ENCODE results near the gene MDK. TPM values are rescaled to one million over a fixed set of nuclear protein-coding genes. Genes with fewer than 3 reads are reported as not detected.

The MDK gene
- total RNA-seq, 1 donor from 2014 or later = 26.1 TPM

DNA sequence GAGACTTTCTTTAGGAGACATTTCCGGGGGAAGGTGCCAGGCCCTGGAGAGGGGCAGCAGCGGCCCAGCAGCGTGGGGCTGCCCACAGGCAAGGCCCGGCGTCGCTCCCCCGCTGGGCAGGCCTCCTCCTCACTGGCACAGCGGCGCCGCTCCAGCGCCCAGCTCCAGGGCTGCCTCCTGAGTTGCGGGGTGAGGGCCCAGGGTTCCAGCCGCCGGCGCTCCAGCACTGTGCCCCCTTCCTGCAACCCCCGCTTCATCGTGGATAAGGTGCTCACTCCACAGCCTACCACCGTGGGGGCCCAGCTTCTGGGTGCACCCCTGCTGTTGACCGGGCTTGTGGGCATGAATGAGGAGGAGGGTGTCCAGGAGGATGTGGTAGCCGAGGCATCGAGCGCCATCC is 15.2 kb upstream of the MDK start:
- H3K4me3 ChIP-seq = no peak overlapping the region
- H3K9me3 ChIP-seq = no peaks in the 10 kb centered on the region
- peaks cover 38% of the 10 kb centered on the region for H3K36me3 ChIP-seq
- DNase-seq = peak; percentile 43
- peaks cover 43% of the 10 kb centered on the region for H3K4me1 ChIP-seq
- no peak overlapping the region for H3K27ac ChIP-seq
- no peaks in the 10 kb centered on the region for H3K27me3 ChIP-seq (ENCODE audit: low read depth)
- ATAC-seq = no peak
- intact Hi-C loops (cut with DNase I) = no loop called here
- TF ChIP-seq, protein P1, sequence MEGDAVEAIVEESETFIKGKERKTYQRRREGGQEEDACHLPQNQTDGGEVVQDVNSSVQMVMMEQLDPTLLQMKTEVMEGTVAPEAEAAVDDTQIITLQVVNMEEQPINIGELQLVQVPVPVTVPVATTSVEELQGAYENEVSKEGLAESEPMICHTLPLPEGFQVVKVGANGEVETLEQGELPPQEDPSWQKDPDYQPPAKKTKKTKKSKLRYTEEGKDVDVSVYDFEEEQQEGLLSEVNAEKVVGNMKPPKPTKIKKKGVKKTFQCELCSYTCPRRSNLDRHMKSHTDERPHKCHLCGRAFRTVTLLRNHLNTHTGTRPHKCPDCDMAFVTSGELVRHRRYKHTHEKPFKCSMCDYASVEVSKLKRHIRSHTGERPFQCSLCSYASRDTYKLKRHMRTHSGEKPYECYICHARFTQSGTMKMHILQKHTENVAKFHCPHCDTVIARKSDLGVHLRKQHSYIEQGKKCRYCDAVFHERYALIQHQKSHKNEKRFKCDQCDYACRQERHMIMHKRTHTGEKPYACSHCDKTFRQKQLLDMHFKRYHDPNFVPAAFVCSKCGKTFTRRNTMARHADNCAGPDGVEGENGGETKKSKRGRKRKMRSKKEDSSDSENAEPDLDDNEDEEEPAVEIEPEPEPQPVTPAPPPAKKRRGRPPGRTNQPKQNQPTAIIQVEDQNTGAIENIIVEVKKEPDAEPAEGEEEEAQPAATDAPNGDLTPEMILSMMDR (IDR thresholded peaks at IDR 0.05) = no peak

DNA sequence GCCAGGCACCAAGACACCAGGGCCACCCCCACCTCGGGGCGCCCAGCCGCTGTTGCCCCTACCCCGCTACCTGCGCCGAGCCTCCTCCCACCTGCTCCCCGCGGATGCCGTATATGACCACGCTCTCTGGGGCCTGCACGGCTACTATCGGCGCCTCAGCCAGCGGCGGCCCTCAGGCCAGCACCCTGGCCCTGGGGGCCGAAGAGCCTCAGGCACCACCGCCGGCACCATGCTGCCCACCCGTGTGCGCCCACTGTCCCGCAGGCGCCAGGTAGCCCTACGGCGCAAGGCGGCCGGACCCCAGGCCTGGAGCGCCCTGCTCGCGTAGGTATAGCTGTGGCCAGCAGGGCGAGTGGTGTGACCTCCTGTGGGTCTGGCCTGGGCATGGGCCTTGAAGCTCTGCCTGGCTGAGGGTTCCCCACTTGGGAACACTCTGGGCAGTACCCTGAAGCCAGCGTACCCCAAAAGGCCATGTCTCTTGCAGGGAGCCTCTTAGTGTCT is 14.8 kb upstream of the MDK start:
- intact Hi-C loops (cut with DNase I) = no loop called here
- Histone ChIP-seq H3K27ac (peak overlapping the region; percentile 13), H3K4me1 (peaks cover 38% of the 10 kb centered on the region), H3K36me3 (peaks cover 43% of the 10 kb centered on the region), H3K27me3 (ENCODE audit: low read depth) (no peaks in the 10 kb centered on the region), H3K9me3 (no peaks in the 10 kb centered on the region), H3K4me3 (no peak overlapping the region)
- ATAC-seq = no peak
- no peak for DNase-seq
- TF ChIP-seq, protein P1 (IDR thresholded peaks at IDR 0.05) = no peak

DNA sequence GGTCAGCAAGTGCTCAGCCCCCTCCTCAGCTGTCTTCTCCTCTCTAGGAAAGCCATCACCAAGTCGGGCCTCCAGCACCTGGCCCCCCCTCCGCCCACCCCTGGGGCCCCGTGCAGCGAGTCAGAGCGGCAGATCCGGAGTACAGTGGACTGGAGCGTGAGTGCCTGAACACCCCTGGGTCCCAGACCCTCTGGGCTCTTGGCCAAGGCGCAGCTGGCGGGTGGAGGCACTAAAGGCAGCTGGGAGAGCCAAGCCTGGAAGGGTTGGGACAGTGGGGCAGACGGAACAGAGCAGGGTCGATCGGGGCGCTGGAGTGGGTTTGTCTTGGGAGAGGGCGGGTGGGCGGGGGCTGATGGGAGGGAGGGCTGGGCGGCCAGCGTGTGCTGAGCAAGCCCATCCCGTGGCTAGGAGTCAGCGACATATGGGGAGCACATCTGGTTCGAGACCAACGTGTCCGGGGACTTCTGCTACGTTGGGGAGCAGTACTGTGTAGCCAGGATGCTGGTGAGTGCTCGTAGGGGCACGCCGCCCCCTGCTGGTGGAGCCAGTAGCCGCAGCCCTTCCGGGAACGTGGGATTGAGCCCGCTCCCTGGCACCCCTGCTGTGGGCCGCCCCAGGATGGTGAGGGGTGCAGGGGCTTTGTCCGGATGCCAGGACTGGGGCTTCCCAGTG is 14.1 kb upstream of the MDK start:
- ATAC-seq = peak; percentile 65 to 68
- Histone ChIP-seq H3K4me3 (peak overlapping the region; percentile 3), H3K27me3 (ENCODE audit: low read depth) (no peaks in the 10 kb centered on the region), H3K36me3 (peaks cover 49% of the 10 kb centered on the region), H3K9me3 (no peaks in the 10 kb centered on the region), H3K4me1 (peaks cover 32% of the 10 kb centered on the region), H3K27ac (peak overlapping the region; percentile 13)
- DNase-seq = peak; percentile 82
- TF ChIP-seq, protein P1 (IDR thresholded peaks at IDR 0.05) = peak; percentile 95
- intact Hi-C loops (cut with DNase I) = no loop called here

DNA sequence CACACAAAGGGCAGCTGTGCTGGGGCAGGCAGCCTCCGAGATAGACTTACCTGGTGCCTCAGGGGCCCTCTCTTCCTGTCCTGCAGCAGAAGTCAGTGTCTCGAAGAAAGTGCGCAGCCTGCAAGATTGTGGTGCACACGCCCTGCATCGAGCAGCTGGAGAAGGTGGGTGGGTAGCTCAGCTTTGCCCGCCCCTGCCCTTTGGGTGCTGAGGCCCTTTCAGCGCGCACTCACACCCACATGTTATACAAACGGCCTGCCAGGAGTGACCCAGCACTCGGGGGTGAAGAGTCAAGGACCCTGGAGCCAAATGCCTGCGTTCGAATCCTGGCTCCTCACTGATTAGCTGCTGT is 13.6 kb upstream of the MDK start:
- DNase-seq = no peak
- no peaks in the 10 kb centered on the region for H3K27me3 ChIP-seq (ENCODE audit: low read depth)
- TF ChIP-seq, protein P1 (IDR thresholded peaks at IDR 0.05) = peak; percentile 16
- no peak overlapping the region for H3K4me3 ChIP-seq
- peaks cover 54% of the 10 kb centered on the region for H3K36me3 ChIP-seq
- no peaks in the 10 kb centered on the region for H3K9me3 ChIP-seq
- intact Hi-C loops (cut with DNase I) = no loop called here
- H3K4me1 ChIP-seq = peaks cover 26% of the 10 kb centered on the region
- H3K27ac ChIP-seq = peak overlapping the region; percentile 13
- ATAC-seq = no peak

DNA sequence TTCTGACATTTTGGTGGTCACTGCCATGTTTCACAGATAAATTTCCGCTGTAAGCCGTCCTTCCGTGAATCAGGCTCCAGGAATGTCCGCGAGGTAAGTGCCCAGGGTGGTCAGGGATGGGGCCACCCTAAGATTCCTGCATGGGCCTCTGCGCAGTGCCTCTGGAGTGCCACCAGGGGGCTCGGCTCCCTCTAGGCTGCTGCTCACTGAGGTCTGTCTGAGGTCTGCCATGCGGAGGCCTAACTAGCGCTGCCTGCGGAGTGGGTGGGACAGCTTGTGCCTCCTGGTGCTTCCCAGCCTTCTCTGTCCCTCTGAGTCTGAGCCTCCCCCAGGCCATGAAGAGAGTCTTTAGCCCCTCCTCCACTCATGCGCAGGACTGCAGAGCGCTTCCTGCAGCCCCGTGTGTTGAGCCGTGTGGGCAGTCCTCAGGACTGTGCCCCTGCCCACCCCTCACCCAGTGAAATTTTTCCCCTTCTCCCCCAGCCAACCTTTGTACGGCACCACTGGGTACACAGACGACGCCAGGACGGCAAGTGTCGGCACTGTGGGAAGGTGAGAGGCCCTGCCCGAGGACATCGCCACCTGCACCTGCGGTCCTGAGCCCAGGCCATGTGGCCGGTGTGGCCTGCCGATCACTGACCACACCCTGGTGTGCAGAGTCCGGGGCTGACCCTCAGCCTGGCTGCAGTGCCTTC is 11.9 kb upstream of the MDK start:
- TF ChIP-seq, protein P1 (IDR thresholded peaks at IDR 0.05) = peak; percentile 88
- Histone ChIP-seq H3K4me1 (peaks cover 10% of the 10 kb centered on the region), H3K9me3 (no peaks in the 10 kb centered on the region), H3K4me3 (no peak overlapping the region), H3K36me3 (peaks cover 70% of the 10 kb centered on the region), H3K27ac (no peak overlapping the region), H3K27me3 (ENCODE audit: low read depth) (no peaks in the 10 kb centered on the region)
- ATAC-seq (peak; percentile 74 to 81), DNase-seq (no peak)
- intact Hi-C loops (cut with DNase I) = no loop called here

Data from lower lobe of right lung (tissue), 2 donors.